NCI-H2081 (cell line): ENCODE results near the gene LGALS3BP.

Source experiments
- DNase-seq, 2 experiments: peaks; one replicate each; lab custom pipeline; 2025; lab: John Stamatoyannopoulos, UW

Gene LGALS3BP

DNA sequence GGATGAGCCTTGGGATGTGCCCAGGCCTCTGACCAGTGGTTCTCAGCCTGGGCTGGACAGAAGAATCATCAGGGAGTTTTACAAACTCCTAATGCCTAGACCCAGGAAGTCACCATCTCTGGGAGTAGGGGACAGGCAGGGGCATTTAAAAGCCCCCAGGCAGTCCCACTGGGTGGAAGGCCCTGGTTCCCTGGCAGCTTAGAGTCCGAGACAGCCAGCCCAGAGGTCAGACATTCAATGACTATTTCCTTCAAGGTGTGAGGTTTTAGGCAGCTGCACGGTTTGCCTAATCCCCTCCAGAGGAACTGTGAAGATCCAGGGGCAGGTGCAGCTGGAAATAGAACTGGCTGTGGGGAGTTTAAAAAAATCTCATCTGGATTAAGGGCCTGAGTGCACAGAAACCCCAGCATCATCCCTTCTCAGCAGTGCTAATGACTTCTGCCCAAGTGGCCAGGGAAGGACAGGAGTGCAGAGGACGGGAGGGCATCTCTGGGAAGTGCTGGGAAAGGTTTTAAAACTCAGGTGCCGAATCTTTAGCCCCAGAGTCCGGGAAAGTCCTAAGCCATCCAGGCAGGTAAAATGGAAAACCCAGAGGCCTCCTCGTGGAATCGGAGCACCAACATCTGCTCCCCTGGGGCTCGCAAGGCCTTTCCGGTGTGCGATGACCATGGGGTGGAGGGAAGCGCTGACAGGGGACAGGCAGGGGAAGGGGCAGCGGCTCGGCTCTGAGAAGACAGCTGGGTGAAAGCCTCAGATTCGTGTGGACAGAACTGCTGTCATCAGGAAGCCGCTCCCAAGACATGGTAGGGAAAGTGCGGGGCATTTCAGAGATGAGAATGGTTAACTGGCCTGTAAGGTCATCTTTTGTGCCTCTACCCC, 1.5 kb upstream of the LGALS3BP start:
- no peak for DNase-seq

GRCh38 chr17:78980624-78980972, 875 bp upstream of the LGALS3BP start:
- DNase-seq = no peak

DNA sequence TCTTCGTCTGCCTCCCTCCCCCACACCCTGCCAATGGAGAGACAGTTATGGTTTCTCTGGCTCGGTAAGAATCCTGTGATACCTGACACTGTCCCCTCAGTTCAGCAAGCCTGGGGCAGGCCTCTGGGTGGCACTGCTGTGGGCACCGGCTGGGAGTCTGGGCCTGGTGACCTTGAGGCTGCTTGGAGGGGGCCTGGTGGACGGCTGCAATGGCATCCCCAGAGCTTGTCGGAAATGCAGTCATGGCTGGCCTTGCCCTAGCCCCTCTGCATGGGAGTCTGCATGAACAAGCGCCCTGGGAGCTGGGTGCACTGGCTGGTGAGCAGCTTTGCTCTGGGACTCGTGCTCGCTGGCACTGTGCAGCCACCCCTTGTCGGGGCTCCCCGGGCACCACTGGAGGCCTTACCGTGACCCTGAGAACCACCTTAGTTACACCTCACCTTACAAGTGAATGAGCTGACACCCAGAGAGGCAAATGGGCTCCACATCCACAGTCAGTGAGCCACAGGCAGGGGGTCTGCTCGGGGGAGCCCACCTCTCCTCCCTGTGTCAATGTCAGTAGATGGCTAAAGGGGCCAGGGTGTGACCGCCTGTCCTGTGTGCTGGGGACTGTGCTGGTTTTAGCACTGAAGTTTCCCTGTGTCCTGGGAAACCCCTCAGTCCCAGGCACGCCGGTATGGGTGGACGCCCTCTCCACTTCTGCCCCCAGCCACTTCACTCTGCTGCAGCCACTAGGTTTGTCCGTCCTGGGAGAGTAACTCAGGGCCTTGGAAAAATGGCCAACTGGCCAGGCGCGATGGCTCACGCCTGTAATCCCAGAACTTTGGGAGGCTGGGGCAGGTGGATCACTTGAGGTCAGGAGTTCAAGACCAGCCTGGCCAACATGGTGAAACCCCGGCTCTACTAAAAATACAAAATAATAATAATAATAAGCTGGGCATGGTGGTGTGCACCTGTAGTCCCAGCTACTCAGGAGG, 1.4 kb downstream of the LGALS3BP start:
- peak in 1 of 2 experiments; percentile 38 for DNase-seq

DNA sequence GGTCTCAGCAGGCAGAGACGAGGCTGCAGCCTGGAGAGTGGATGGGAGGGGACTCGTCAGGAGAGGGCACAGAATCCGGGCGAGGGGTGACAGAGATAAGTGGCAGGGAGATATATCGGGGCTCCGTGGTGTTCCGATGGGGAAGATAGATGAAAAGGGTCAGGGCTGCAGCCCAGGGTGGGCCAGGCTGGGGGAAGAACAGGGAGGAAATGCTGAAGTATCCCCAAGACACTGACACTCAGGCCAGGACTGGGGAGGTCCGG, 2.1 kb downstream of the LGALS3BP start:
- no peak for DNase-seq

- no peak for DNase-seq
These were observed 2.6 kb downstream of the LGALS3BP start for GRCh38 chr17:78976907-78977680.

DNA sequence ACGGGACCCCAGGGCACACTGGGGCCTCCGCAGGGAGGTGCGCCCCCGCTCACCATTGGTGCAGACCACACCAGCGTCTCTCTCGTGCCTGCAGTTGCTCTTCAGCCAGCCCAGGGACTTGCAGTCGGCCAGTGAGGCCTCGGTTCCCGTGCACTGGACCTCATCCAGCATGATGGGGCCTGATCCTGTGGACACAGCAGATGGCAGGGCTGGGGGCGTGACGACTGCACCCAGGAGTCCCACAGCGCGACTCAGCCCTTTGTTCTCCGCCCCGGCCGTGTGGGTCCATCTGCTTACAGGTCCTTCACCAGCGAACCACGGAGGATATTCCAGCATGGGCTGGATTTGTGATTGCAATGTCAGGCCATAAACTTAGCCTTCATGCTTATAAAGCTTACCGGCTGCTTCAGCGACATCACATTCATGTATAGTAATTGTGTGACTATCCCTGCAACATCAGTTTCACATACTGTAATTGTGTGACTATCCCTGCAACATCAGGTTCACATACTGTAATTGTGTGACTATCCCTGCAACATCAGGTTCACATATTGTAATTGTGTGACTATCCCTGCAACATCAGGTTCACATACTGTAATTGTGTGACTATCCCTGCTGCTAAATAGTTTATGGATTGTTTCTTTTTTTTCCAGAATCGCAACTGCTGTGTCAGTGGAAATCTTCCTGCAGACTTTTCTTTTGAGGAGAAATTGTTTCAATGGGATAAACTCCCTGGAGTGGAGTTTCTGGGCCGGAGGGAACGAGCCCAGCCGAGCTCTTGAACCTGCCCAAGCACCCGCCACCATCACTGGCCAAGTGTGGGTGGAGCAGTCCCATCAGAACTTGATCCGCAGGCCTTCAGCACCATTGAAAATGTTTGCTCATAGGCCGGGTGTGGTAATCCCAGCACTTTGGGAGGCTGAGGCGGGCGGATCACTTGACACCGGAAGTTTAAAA, 4.8 kb downstream of the LGALS3BP start:
- no peak for DNase-seq

DNA sequence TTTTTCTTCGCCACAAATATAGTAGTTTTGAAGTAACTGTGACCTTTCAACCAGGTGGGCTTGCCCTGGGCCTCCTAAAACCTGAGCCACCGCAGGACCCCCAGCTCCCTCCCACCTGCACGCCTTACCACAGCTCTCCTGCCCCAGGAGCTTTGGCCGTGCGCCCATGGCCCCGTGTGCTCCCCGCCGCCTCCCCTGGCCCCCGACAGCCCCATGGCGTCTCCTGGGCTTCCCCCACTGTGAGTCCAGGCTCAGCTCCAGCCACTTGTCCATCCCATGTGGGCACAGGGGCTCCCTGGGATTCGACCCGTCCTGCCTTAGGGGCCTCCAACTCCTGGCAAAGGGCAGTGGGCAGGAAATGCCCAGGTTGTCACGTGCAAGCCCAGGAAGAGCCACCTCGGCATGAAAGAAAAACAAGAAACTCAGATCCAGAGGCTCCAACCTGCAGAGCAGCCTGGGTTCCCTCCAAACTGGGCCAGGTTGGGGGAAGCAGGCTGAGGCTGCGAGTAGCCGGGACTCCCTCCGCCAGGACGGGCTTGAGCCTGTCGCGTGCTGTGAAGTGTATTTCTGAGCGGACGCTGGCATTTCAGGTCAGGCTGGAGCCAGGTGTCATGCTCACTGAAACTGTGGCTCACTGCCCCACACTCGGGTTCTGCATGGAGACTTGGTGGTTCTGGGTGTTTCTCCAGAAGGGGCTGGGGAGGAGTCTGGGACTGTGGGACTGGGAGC, 5.8 kb downstream of the LGALS3BP start:
- DNase-seq = no peak

DNA sequence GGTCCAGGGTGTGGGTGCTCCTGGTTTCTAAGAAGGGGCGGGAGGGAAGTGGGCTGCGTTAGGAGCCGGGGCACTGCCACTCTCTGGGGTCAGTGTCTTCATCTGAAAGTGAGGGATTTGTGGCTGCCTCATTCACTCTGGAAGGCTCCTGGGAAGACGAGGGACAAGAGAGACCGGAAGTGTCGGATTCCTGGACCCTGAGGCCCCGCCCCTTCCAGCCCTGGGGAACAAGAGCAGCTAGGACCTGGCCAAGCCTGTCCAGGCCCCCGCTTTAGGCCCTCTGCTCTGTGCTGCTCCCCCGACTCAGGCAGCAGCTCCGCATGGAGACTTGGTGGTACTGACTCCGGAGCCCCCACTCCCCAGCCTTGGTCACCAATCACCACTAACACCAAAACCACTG, 6.5 kb downstream of the LGALS3BP start:
- DNase-seq = no peak

DNA sequence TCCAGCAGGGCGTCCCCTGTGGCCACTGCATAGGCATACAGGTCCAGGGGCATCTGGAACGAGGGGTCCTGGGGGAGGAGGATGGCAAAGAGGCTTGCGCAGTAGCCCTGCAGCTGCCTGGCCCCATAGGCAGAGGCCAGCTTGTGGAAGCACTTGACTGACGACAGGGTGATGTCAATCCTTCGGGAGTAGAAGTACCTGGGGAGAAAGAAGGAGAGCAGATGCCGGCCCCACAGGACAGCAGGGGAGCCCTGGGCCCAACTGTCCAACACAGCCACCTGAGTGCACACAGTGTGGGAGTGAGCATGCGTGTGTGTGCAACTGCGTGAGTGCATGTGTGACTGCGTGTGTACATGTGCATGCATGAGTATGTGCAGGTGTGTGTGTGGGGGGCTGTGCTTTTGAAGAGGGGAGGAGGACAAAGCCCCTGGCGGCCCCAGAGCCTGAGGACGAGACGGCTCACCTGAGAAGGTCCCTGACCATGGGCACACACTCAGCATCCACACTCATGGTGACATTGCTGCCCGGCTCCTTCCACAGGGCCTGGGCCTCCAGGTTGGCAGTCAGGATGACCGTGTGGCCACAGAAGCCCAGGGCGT, 7.1 kb downstream of the LGALS3BP start:
- DNase-seq = no peak

DNA sequence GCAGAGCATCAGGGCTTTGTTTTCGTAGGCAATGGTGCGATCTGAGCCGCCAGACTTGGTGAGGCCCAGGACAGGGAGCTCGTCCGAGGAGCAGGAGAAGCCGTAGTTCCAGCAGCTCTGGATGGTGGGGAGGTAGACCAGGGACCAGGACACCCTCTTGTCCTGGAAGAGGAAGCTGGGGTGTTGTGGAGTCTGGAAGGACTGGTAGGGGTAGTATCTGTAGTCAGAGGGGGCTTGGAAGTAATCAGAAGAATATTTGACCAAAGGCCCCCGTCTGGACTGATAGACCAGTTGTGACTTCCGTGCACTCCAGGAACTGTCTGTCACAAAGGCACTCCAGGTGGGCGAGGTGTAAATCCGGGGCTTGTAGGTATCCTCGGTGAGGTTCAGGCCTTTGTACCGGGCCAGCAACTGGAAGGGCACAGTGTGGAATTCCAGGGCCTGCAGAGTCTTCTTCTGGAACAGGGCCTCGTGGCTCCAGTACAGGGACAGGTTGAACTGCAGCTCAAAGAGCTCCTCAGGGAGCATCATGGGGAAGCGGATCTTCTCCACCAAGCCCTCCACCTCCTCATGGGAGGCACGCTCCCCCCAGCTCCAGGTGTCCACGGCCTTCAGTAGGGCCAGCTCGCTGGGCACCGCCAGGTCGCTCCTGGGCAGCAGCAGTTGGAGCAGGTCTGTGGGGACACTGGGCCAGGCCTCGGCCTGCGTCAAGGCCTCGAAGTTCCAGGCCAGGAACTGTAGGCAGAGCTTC, 7.8 kb downstream of the LGALS3BP start:
- DNase-seq = peak in 1 of 2 experiments; percentile 20

DNA sequence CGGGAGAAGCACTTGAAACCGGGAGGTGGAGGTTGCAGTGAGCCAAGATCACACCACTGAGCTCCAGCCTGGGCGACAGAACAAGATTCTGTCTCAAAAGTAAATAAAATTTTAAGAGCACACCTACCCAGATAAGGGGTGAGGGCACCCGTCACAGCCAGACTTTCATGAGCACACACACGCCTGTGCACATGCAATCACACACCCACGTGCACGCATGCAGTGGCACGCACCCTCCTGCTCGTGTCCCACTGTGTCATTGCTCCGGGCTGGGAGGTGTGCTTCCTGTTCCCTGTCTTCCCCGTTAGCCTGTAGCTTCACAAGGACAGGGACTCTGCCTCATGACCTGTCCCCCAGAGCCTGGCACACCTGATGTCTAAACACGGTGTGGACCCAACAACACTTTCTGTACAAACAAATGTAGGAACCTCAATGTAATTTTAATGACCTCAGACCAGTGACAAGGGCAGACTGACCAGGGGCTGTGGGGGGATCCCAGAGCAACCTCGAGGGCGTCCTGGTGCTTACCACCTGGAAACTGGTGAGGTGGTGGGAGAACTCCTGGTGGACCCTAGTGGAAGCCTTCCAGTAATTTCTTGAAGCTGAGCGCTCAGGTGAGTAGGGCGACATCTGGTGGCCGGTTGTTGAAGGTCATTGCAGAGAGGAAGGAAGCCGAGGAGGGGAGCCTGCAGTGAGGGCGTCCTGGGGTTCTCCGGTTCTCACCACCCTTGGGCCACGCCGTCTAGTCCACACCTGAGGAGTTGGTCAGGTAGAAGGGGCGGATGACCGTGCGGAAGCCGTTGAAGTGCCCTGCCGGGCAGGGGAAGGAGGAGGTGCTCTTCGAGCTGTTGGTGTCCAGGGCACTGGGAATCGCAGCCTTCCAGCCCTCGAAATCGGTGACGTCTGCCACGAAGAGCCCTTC, 8.6 kb downstream of the LGALS3BP start:
- peak; percentile 72 to 83 for DNase-seq

DNA sequence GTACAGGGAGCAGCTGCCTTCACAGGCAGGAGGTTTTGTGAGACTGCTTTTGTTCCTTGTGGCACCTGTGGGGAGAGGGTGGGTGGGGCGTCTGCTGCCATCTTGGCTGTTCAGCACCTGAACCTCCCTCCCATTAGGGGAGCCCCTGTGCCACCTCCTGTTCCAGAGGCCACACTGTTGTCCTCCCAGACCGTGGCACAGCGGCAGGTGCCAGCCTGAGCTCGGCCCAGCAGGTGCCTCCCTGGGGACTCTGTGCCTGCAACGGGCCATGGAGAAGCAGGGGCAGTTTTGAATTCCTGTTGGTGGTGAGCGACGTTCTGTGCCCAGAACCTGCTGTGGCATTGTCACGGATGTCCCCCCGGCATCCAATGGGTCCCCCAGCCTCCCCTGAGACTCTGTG, 9.9 kb downstream of the LGALS3BP start:
- DNase-seq = peak in 1 of 2 experiments; percentile 41

DNA sequence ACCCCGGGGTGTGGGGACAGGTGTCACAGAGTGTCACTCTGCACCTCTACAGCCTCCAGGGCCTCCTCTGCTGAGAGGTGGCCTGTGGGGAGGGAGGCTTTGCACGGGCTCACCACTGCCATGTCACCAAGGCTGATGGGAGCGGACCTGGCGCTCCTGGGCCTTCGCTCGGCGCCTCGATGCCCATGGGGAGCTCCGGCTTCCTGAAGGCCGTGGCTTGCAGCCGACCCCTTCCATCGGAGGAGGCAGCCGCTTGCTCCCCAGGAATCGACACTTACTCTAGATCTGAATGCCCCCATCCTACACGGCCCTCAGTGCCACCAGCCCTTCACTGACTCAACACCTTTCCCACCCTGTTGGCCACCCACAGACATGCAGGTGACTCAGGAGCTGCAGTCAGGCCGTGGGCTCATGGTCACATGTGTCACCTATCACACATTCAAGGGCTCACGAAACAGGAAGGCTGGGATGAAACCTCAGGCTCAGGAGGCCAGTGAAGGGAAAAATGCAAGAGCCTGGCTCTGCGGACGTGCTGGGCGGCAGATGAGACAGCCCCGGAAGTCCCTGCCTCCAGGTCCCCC, 11.9 kb downstream of the LGALS3BP start:
- no peak for DNase-seq

GRCh38 chr17:78966910-78967600, 12.7 kb downstream of the LGALS3BP start:
- no peak for DNase-seq

DNA sequence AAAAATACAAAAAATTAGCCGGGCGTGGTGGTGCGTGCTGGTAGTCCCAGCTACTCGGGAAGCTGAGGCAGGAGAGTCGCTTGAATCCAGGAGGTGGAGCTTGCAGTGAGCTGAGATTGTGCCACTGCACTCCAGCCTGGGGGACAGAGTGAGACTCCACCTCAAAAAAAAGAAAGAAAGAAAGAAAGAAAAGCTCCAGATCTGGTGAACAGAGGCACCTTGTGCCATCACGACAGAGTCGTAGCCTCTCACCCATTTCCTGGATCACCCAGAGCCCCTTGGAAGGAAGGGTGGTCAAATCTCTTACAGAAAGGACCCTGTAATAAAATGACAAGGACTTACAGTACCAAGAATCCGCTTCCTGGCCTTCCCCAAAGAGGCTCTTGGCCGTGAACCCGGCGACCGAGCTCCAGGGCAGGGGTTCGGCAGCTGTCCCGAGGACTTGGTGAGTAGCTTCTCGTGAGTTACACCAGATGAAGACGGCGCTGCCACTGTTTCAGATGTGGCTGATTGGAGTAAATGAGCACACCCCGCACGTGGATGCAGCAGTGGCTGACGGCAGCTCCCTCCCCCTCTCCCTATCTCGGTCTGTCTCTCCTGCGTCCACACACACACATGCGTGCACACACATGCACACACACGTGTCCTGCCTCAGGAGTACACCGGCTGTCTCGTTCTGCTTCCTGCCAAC, 13.5 kb downstream of the LGALS3BP start:
- DNase-seq = no peak

DNA sequence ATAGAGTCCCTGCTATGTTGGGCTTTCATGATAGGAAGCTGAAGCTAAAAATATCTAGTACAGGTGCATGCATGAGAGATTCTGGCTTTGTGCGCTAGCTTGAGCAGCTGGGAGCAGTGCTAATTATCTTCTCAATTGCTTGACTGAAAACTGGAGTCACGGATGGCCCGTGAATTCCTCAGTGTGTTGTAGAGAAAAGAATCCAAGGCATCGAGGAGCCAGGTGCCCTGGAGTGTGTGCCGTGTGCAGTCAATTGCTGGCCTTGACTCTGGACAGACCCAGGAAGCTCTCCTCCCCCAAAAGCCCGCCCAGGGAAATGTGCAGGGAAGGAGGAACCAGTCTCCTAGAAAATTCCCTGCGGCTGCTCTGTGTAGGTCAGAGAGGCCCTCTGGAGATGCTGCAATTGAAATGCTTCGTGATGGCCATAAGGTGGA, 14.2 kb downstream of the LGALS3BP start:
- peak; percentile 47 to 77 for DNase-seq

GRCh38 chr17:78963378-78963777, 16.3 kb downstream of the LGALS3BP start:
- no peak for DNase-seq
